Colonic mucosa (tissue), 4 donors: ENCODE results near the gene CGB5. TPM values are rescaled to one million over a fixed set of nuclear protein-coding genes. Genes with fewer than 3 reads are reported as not detected.
"Not testable (repeated sequence)": the region's sequence is repeated elsewhere in the genome, so short reads cannot be mapped to it uniquely, and the experiment has no call there.

Experiments used
- DNase-seq: peaks from one replicate; pipeline ENCODE4 v3.0.0-alpha.2; 2020
- H3K27ac ChIP-seq: fragments of 200-600 bp; one replicate; pipeline ENCODE4 v1.8.0; 2021
- H3K27me3 ChIP-seq: fragments of 200-600 bp; one replicate; pipeline ENCODE4 v1.8.0; 2021
- H3K36me3 ChIP-seq: fragments of 200-600 bp; one replicate; pipeline ENCODE4 v1.8.0; 2021
- H3K4me1 ChIP-seq: fragments of 200-600 bp; one replicate; pipeline ENCODE4 v1.8.0; 2021; ENCODE audit warnings: mild to moderate bottlenecking
- H3K4me3 ChIP-seq: fragments of 200-600 bp; one replicate; pipeline ENCODE4 v1.8.0; 2021
- H3K9ac ChIP-seq, 2 donors: one replicate each; pipeline ENCODE4 v1.7.0; 2013; ENCODE audit warnings: control low read depth in 2 of 2, low read depth in 2 of 2, low read length in 2 of 2
- H3K9me3 ChIP-seq: fragments of 200-600 bp; one replicate; pipeline ENCODE4 v1.8.0; 2021
- intact Hi-C: fragments of 100-400 bp; cut with DNase I; formaldehyde crosslinking; loops from one replicate; pipeline ENCODE4 v1.14.1; 2022
- total RNA-seq, 2 donors: library from RNA; stranded (reverse); fragmentation: NEBNext Ultra II Directional in 1 of 2; extraction: Animal tissue kit (Norgen Biotek cat#: 25700) in 1 of 2; gene quantifications; one replicate each; pipeline ENCODE4 v1.2.1, GENCODE V29; 2021
- TF ChIP-seq, protein P1 (sequence below): fragments of 200-600 bp; IDR thresholded peaks from one replicate; pipeline ENCODE4 v1.8.0; 2022; ENCODE audit warnings: antibody characterized with exemption, mild to moderate bottlenecking
- donor health status: healthy.
- donor health status: DM: no; HTN: no; CAD: no.
- donor health status: DM: no; HTN: no; CAD: no.

Gene CGB5
- total RNA-seq, 2 donors from 2014 or later: not detected

DNA sequence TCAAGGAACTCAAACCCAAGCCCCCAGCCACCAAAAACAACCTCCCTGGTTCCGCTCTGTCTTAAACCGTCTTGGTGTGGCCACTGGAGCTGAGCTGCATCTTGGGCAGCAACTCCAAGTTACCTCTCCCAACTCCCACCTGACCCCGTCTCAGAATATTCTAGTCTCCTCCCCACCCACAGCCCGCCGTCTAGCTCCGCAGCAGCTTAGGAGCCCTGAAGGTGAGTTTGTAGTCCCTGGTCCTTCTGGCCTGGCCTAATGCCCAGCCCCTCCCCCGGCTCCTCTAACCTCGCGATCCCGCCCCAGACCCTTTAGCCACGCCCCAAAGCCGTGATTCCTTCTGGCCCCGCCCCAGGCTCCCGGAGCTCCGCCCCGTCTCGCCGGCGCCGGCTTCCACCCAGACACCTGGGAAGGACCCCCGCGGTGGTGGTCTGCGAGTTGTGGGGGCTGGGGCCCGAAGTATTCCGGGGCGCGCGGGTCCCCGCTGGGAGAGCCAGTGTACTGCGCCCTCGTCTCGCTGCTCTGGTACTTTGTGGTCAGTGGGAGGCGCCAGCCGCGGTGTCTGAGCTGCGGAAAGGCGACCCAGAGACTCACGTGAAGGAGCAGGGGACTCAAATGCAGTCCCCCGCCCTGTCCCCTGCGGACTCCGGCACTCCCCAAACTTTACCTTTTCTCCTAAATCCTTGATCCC, 24.3 kb upstream of the CGB5 start:
- intact Hi-C loops: no loop called here
- DNase-seq: peak; percentile 92
- H3K9ac ChIP-seq: peak overlapping the region in 1 of 2 donors; percentile 56
- peak overlapping the region; percentile 31 for H3K4me3 ChIP-seq
- no peak overlapping the region for H3K27ac ChIP-seq
- TF ChIP-seq, protein P1, sequence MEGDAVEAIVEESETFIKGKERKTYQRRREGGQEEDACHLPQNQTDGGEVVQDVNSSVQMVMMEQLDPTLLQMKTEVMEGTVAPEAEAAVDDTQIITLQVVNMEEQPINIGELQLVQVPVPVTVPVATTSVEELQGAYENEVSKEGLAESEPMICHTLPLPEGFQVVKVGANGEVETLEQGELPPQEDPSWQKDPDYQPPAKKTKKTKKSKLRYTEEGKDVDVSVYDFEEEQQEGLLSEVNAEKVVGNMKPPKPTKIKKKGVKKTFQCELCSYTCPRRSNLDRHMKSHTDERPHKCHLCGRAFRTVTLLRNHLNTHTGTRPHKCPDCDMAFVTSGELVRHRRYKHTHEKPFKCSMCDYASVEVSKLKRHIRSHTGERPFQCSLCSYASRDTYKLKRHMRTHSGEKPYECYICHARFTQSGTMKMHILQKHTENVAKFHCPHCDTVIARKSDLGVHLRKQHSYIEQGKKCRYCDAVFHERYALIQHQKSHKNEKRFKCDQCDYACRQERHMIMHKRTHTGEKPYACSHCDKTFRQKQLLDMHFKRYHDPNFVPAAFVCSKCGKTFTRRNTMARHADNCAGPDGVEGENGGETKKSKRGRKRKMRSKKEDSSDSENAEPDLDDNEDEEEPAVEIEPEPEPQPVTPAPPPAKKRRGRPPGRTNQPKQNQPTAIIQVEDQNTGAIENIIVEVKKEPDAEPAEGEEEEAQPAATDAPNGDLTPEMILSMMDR: no peak
- H3K27me3 ChIP-seq: peaks cover 4% of the 10 kb centered on the region
- peaks cover 7% of the 10 kb centered on the region for H3K4me1 ChIP-seq
- no peaks in the 10 kb centered on the region for H3K36me3 ChIP-seq
- H3K9me3 ChIP-seq: no peaks in the 10 kb centered on the region

DNA sequence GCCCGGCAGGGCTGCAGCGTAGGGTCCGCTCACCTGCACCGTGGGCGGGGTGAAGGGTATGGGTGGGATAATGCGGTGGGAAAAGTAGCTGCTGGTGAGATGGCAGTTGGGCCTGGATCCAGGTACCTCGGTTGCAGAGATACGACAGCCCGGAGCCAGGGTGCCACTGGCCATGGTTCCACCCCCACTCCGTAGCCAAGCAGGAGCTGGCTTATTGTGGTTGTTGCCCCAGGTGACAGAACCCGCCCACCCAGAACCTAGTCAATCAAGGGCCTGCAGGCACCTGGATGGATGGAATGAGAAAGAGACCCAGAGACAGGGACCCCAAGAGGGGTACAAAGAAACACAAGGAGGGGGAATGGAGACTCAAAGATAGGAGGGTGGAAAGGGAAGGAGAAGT, 23.3 kb upstream of the CGB5 start:
- no peak overlapping the region for H3K27ac ChIP-seq
- DNase-seq: no peak
- TF ChIP-seq, protein P1: no peak

DNA sequence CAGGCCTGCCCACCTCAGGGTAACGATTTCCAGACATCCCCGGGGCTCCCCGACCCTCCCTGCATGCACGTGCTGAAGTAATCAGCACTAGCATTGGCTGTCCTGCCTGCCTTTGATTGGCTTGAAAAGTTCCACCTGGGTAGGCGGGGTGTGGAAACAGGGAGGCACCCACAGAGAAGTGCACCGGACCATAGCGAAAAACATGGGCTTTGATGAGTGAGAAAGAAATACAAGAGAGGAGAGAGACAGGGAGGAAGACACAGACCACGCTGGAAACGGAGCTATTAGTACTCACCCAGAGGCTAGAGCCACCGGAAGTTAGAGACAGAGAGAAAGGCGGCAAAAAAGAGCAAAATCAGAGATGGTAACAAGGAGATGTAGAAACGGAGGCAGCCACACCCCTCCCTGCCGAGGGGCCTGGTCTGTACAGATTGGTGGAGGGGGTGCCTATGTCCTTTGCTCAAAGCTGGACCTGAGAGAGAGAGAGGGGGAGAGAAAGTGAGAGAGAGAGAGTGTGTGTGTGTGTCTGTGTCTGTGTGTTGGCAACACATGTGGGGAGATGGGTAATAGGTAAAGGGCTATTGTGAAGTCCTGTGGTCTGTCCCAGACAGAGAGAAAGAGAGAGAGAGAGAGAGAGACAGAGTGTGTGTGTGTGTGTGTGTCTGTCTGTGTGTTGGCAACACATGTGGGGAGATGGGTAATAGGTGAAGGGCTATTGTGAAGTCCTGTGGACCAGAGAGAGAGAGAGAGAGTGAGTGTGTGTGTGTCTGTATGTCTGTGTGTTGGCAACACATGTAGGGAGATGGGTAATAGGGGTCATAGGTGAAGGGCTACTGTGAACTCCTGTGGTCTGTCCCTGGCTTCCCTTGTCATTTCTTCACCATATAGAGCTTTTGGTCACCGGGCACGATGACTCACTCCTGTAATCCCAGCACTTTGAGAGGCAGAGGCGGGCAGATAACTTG, 22.4 kb upstream of the CGB5 start:
- TF ChIP-seq, protein P1: no peak
- H3K4me1 ChIP-seq: peaks cover 7% of the 10 kb centered on the region
- no peaks in the 10 kb centered on the region for H3K36me3 ChIP-seq
- no peak overlapping the region for H3K4me3 ChIP-seq
- peaks cover 4% of the 10 kb centered on the region for H3K27me3 ChIP-seq
- DNase-seq: no peak
- no peak overlapping the region for H3K27ac ChIP-seq
- intact Hi-C loops: no loop called here
- no peaks in the 10 kb centered on the region for H3K9me3 ChIP-seq
- no peak overlapping the region for H3K9ac ChIP-seq

More for the DNA sequence above, 23.3 kb upstream of the CGB5 start:
- intact Hi-C loops: no loop called here
- Histone ChIP-seq H3K27me3 (peaks cover 4% of the 10 kb centered on the region), H3K9me3 (no peaks in the 10 kb centered on the region), H3K36me3 (no peaks in the 10 kb centered on the region), H3K9ac (no peak overlapping the region), H3K4me3 (no peak overlapping the region), H3K4me1 (peaks cover 7% of the 10 kb centered on the region)

DNA sequence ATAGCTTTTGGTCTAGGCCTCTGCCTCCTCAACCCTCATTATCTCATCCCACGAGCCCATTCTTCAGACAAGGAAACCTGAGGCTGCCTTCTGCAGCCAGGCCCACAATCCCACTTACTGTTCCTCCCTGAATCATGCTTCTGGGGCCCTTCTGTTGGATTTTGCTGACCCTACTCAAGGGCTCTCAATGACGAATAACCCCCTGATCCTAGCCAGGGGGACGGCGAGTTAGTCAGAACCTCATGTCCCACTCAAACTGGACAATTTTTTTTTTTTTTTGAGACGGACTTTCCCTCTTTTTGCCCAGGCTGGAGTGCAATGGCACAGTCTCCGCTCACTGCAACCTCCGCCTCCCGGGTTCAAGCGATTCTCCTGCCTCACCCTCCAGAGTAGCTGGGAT, 21.5 kb upstream of the CGB5 start:
- DNase-seq: no peak
- TF ChIP-seq, protein P1: no peak
- H3K9me3 ChIP-seq: no peaks in the 10 kb centered on the region
- peaks cover 7% of the 10 kb centered on the region for H3K4me1 ChIP-seq
- H3K27me3 ChIP-seq: peaks cover 4% of the 10 kb centered on the region
- H3K9ac ChIP-seq: no peak overlapping the region
- H3K27ac ChIP-seq: no peak overlapping the region
- intact Hi-C loops: no loop called here
- H3K36me3 ChIP-seq: no peaks in the 10 kb centered on the region
- no peak overlapping the region for H3K4me3 ChIP-seq

DNA sequence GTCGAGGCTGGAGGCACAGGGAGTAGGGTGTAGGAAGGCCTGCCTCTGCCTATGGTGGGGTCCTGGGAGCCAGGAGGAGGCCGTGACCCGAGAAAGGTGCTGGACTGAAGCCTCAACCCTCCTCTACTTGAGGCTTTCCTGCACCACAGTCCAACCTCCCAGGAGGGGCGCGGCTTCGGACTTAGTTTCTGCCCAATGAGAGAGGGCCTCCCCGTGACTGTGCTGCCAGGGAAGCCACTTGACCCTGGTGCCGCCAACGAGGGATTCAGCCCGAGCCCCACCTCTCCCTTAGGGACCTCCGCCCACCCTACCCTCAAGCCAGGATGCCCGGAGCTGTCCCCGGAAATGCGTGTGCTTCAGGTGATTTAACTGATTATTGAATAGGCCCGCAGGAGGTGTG, 19.4 kb upstream of the CGB5 start, which contains the start of gene CGB3:
CGB3 (minus strand) TSS at position 101 of the 400 bp plus-strand sequence. CDS start 362 bp downstream, outside the sequence.
- H3K27ac ChIP-seq, H3K4me1 ChIP-seq, H3K36me3 ChIP-seq, H3K9me3 ChIP-seq, H3K9ac ChIP-seq, intact Hi-C loops, H3K27me3 ChIP-seq, H3K4me3 ChIP-seq, DNase-seq: not testable (repeated sequence)

DNA sequence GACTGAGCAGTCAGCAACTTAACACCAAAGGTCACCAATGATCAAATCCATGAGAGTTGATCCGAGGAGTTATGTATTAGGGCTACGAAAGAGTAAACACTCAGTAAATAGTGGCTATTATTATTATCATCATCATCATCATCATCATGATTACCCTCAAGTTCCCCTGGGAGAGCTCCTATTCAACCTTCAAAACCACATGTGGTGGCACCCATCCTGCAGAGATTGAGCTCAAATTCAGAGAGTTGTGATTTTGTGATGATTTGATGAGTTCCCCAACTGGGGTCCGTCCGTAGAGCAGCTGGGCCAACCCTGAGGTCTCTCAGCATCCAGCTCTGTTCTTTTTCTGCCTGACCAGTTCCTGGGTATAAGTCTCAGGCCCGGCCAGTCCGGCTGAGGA, 18.6 kb upstream of the CGB5 start:
- H3K27me3 ChIP-seq, H3K9me3 ChIP-seq, H3K9ac ChIP-seq, H3K4me1 ChIP-seq, intact Hi-C loops, H3K27ac ChIP-seq, DNase-seq, H3K4me3 ChIP-seq, H3K36me3 ChIP-seq: not testable (repeated sequence)

DNA sequence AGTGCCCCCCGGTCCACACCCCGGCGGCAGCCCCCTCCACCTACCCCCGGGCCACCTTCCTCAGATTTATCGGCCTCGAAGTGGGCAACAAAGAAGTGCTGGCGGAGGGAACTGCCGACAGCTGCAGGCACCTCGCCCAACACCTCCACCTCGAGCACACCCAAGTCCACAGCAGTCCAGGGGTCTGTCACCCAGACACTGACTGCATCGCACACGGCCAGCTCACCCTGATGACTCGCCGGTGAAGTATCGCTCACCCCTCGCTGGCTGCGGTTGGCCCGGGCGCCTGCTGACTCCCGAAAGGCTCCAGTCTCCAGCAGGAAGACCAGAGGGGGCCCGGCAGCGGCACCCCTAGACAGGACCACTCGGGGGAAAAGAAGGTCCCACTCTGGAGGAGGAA, 18.0 kb upstream of the CGB5 start:
- H3K9ac ChIP-seq, intact Hi-C loops, H3K27me3 ChIP-seq: not testable (repeated sequence)

DNA sequence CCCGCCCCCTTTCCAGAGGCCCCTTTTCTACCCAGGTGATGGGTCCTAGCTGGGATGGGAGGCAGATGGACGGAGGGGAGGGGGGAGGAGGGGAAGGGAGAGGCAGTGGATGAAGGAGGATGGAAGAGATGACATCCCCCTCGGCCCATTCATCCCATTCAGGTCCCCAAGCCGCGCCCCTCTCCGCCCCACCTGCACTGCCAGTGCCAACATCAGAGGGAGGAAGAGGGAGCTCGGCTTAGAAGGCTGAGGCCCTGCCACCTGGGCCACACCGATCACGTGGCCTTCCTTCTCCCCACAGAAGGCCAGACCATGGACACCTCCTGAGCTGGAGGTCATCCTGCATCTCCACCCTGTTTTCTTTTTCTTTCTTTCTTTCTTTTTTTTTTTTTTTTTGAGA, 15.0 kb upstream of the CGB5 start:
- DNase-seq, H3K27me3 ChIP-seq, H3K4me3 ChIP-seq, H3K27ac ChIP-seq, H3K9ac ChIP-seq, H3K36me3 ChIP-seq, H3K9me3 ChIP-seq, H3K4me1 ChIP-seq, intact Hi-C loops: not testable (repeated sequence)

More for the DNA sequence above, 18.0 kb upstream of the CGB5 start:
- DNase-seq, H3K4me1 ChIP-seq, H3K36me3 ChIP-seq, H3K4me3 ChIP-seq, H3K9me3 ChIP-seq, H3K27ac ChIP-seq: not testable (repeated sequence)

DNA sequence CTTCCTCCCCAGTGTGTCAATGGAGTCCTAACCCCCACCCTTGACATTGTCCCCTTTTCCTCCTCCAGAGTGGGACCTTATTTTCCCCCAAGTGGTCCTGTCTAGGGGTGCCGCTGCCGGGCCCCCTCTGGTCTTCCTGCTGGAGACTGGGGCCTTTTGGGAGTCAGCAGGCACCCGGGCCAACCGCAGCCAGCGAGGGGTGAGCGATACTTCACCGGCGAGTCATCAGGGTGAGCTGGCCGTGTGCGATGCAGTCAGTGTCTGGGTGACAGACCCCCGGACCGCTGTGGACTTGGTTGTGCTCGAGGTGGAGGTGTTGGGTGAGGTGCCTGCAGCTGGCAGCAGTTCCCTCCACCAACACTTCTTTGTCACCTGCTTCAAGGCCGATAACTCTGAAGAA, 13.9 kb upstream of the CGB5 start:
- H3K27me3 ChIP-seq, H3K9me3 ChIP-seq, DNase-seq, H3K27ac ChIP-seq, H3K9ac ChIP-seq, H3K36me3 ChIP-seq, H3K4me1 ChIP-seq, intact Hi-C loops, H3K4me3 ChIP-seq: not testable (repeated sequence)
